DOHH2 (cell line): Measurements from ENCODE around the gene C8G.

Experiments used
- H3F3A ChIP-seq: fragments of 200-600 bp; sonication (generic), shearing (Covaris generic); 2 replicates; pipeline ENCODE4 v1.6.0; 2016; ENCODE audit warnings: antibody characterized with exemption, mild to moderate bottlenecking; ENCODE audit not compliant: control insufficient read depth, insufficient read depth
- H3K27ac ChIP-seq: fragments of 200-600 bp; sonication (generic); 2 replicates; pipeline ENCODE4 v1.5.1; 2014; ENCODE audit warnings: low read depth, mild to moderate bottlenecking, low read length, moderate library complexity
- H3K27me3 ChIP-seq: fragments of 200-600 bp; sonication (generic); 2 replicates; pipeline ENCODE4 v1.6.1; 2014; ENCODE audit warnings: mild to moderate bottlenecking, low read length, mixed read lengths; ENCODE audit not compliant: control insufficient read depth
- H3K36me3 ChIP-seq: fragments of 200-600 bp; sonication (generic); 2 replicates; pipeline ENCODE4 v1.6.1; 2014; ENCODE audit warnings: mild to moderate bottlenecking, low read length, moderate library complexity, mixed read lengths; ENCODE audit not compliant: control insufficient read depth
- H3K4me1 ChIP-seq: fragments of 200-600 bp; sonication (generic); 2 replicates; pipeline ENCODE4 v1.6.1; 2014; ENCODE audit warnings: mild to moderate bottlenecking, low read length, mixed read lengths; ENCODE audit not compliant: control insufficient read depth
- H3K4me2 ChIP-seq: fragments of 200-600 bp; sonication (generic); 2 replicates; pipeline ENCODE4 v1.6.0; 2014; ENCODE audit warnings: mild to moderate bottlenecking, low read length, moderate library complexity
- H3K4me3 ChIP-seq: fragments of 200-600 bp; sonication (generic); 2 replicates; pipeline ENCODE4 v1.5.1; 2014; ENCODE audit warnings: mild to moderate bottlenecking, low read length, mixed read lengths
- H3K79me2 ChIP-seq: fragments of 200-600 bp; sonication (generic); 2 replicates; pipeline ENCODE4 v1.6.1; 2014; ENCODE audit warnings: mild to moderate bottlenecking, low read length, mixed read lengths; ENCODE audit not compliant: control insufficient read depth
- H3K9me2 ChIP-seq: fragments of 200-600 bp; sonication (generic); replicated peaks from 2 replicates; pipeline ENCODE4 v1.6.1; 2014; ENCODE audit warnings: mild to moderate bottlenecking, low read length, mixed read lengths; ENCODE audit not compliant: control insufficient read depth
- H3K9me3 ChIP-seq: fragments of 200-600 bp; sonication (generic); 2 replicates; pipeline ENCODE4 v1.6.1; 2014; ENCODE audit warnings: antibody characterized with exemption, low read length, mixed read lengths; ENCODE audit not compliant: control insufficient read depth, insufficient read depth
- H4K20me1 ChIP-seq: fragments of 200-600 bp; sonication (generic); 2 replicates; pipeline ENCODE4 v1.6.0; 2014; ENCODE audit warnings: low read depth, mild to moderate bottlenecking, antibody characterized with exemption, low read length, moderate library complexity; ENCODE audit not compliant: control insufficient read depth, insufficient read depth
- CTCF ChIP-seq: fragments of 200-600 bp; sonication (generic); IDR thresholded peaks from one replicate; pipeline ENCODE4 v1.5.1; 2014; ENCODE audit warnings: antibody characterized with exemption, mild to moderate bottlenecking, low read depth, low read length; ENCODE audit not compliant: poor library complexity, severe bottlenecking
- EZH2phosphoT487 ChIP-seq: fragments of 200-600 bp; sonication (generic); IDR thresholded peaks from 2 replicates; pipeline ENCODE4 v1.6.1; 2017; ENCODE audit warnings: borderline replicate concordance, mild to moderate bottlenecking, antibody characterized with exemption, low read length, moderate library complexity, mixed read lengths

Gene C8G

DNA sequence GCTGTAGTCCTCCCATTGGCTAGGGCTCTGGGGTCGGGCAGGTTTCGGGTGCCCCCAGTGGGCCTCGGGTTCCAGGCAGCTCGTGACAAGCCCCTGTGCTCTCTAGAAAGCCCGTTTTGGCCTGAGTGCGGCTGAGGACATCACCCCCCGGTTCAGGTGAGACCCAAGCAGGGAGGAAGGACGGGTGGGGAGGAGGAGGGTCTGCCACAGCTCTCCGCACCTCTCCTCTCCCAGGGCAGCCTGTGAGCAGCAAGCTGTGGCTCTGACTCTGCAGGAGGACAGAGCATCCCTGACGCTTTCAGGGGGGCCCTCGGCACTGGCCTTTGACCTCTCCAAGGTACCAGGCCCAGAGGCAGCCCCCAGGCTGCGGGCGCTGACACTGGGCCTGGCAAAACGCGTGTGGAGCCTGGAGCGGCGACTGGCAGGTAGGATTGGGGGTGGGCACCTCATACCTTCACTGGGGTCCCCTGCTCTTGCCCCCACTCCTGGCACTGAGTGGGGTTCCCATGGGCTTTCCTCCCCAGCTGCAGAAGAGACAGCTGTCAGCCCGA, 47.9 kb downstream of the C8G start:
- peaks cover 7% of the 10 kb centered on the region; the same call in 1 of the 2 replicates for H4K20me1 ChIP-seq
- H3K9me2 ChIP-seq: no peaks in the 10 kb centered on the region
- H3K27ac ChIP-seq: peak overlapping the region; percentile 60
- H3F3A ChIP-seq: no peaks in the 10 kb centered on the region
- no peaks in the 10 kb centered on the region for H3K9me3 ChIP-seq
- TF ChIP-seq CTCF (peak; percentile 43), EZH2phosphoT487 (no peak)
- H3K27me3 ChIP-seq: peaks cover 37% of the 10 kb centered on the region
- peaks cover 10% of the 10 kb centered on the region for H3K79me2 ChIP-seq
- H3K4me3 ChIP-seq: peak overlapping the region; percentile 75
- peaks cover 24% of the 10 kb centered on the region for H3K4me1 ChIP-seq
- H3K36me3 ChIP-seq: peaks cover 8% of the 10 kb centered on the region
- peak overlapping the region; percentile 76 for H3K4me2 ChIP-seq

DNA sequence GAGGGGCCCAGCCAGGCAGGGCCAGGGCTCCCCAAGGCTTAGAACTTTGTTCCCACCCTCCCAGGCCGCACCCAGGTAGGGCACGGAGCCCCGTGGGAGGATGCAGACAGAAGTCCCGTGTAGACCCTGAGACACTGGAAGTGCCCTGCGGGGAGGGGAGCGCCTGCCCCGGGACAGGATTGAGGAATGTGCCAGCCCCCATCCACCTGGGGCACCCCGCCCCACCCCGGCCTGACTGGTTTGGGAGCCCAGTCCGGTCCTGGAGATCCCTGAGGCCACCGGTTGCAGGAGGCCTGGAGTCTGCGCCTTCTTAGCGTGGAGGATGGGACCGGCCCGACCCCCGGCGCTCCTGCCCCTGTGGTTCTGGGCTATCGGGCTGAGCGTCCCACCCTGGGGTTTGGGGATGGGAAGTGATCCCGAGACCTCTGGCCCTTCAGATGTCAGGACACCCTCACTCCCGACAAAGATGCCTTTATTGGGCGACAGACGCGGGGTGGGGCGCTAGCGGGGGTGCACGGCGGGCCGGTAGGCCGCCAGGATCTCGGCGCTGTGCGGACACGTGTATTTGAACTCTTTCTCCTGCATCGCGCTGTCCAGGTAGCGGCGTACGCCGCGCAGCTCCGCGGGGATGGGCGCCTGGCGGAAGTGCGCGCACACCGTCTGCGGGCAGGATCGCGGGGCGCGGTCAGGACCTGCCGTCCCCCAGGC, 49.3 kb downstream of the C8G start:
- no peaks in the 10 kb centered on the region for H3K9me2 ChIP-seq
- H3K4me1 ChIP-seq: peaks cover 27% of the 10 kb centered on the region
- no peak overlapping the region for H3K27ac ChIP-seq
- H4K20me1 ChIP-seq: peaks cover 7% of the 10 kb centered on the region; the same call in 1 of the 2 replicates
- H3K36me3 ChIP-seq: peaks cover 8% of the 10 kb centered on the region
- H3K79me2 ChIP-seq: peaks cover 10% of the 10 kb centered on the region
- H3K4me3 ChIP-seq: no peak overlapping the region
- no peaks in the 10 kb centered on the region for H3K9me3 ChIP-seq
- H3F3A ChIP-seq: no peaks in the 10 kb centered on the region
- H3K4me2 ChIP-seq: no peak overlapping the region
- H3K27me3 ChIP-seq: peaks cover 39% of the 10 kb centered on the region
- TF ChIP-seq EZH2phosphoT487: no peak
- TF ChIP-seq CTCF: no peak

- H3K9me3 ChIP-seq: no peaks in the 10 kb centered on the region
- peaks cover 8% of the 10 kb centered on the region for H3K36me3 ChIP-seq
- no peak overlapping the region for H3K27ac ChIP-seq
- H3K27me3 ChIP-seq: peaks cover 36% of the 10 kb centered on the region
- peaks cover 10% of the 10 kb centered on the region for H3K79me2 ChIP-seq
- H3K9me2 ChIP-seq: no peaks in the 10 kb centered on the region
- no peaks in the 10 kb centered on the region for H3F3A ChIP-seq
- peaks cover 33% of the 10 kb centered on the region for H3K4me1 ChIP-seq
- no peak overlapping the region for H3K4me2 ChIP-seq
- no peak for TF ChIP-seq CTCF
- TF ChIP-seq EZH2phosphoT487: no peak
- no peak overlapping the region for H3K4me3 ChIP-seq
- peaks cover 7% of the 10 kb centered on the region; the same call in 1 of the 2 replicates for H4K20me1 ChIP-seq
Observed at GRCh38 chr9:136994888-136995230, 49.8 kb downstream of the C8G start.
